BJ (cell line): ENCODE results near the gene TSEN34. TPM values are rescaled to one million over a fixed set of nuclear protein-coding genes. Genes with fewer than 3 reads are reported as not detected.
"Not testable (repeated sequence)": the region's sequence is repeated elsewhere in the genome, so short reads cannot be mapped to it uniquely, and the experiment has no call there.

Experiments
- CTCF ChIA-PET: fragments of 350-600 bp; formaldehyde crosslinking; extraction: SDS; loops from one replicate; lab custom pipeline; 2021; ENCODE audit warnings: antibody characterized with exemption, inconsistent platforms; lab: Yijun Ruan, JAX
- POLR2A ChIA-PET: fragments of 300-600 bp; sonication (Branson Sonifier 250); formaldehyde crosslinking; extraction: SDS; loops from one replicate; lab custom pipeline; 2021; ENCODE audit warnings: antibody characterized with exemption; lab: Charles Lee
- DNase-seq: peaks from one replicate; pipeline ENCODE4 v3.0.0-alpha.2; 2011; ENCODE audit warnings: low read depth
- H3K27me3 ChIP-seq: 2 replicates; pipeline ENCODE4 v1.6.0; 2011; ENCODE audit warnings: low read length; ENCODE audit not compliant: control insufficient read depth, insufficient read depth
- H3K36me3 ChIP-seq: 2 replicates; pipeline ENCODE4 v1.5.1; 2011; ENCODE audit warnings: low read length; ENCODE audit not compliant: control insufficient read depth, insufficient read depth
- H3K4me3 ChIP-seq: 2 replicates; pipeline ENCODE4 v1.5.1; 2011; ENCODE audit warnings: low read depth, mild to moderate bottlenecking, control low read depth, low read length
- CTCF ChIP-seq: IDR thresholded peaks from 2 replicates; pipeline ENCODE4 v1.5.1; 2011; ENCODE audit warnings: low read depth, mild to moderate bottlenecking, control low read depth, inconsistent platforms, low read length, moderate library complexity; ENCODE audit not compliant: insufficient read depth
- polyA plus RNA-seq: library from polyadenylated mRNA; depleted of rRNA; stranded (reverse); fragments of >200 nt; gene quantifications from 2 replicates; pipeline ENCODE4 v1.2.3, GENCODE V29; 2011

The TSEN34 gene
- polyA plus RNA-seq, 1 experiment, result 53.9 TPM

- ChIA-PET POLR2A (no interaction called here), CTCF (interaction anchor here (0.9 kb wide), 1 partner anchor 11 kb away, joined by 5 read pairs; no protein-coding TSS in a partner anchor)
- Histone ChIP-seq H3K36me3 (peaks cover 9% of the 10 kb centered on the region), H3K4me3 (no peak overlapping the region), H3K27me3 (no peaks in the 10 kb centered on the region)
- DNase-seq, result no peak
- no peak for TF ChIP-seq CTCF
Measured at GRCh38 chr19:54216869-54217268, 25.8 kb downstream of the TSEN34 start.

- POLR2A ChIA-PET, H3K4me3 ChIP-seq, DNase-seq, H3K27me3 ChIP-seq, H3K36me3 ChIP-seq: not testable (repeated sequence)
- CTCF ChIA-PET, result interaction anchor here (1.4 kb wide), 1 partner anchor 49 kb away, joined by 3 read pairs; no protein-coding TSS in a partner anchor
Measured at GRCh38 chr19:54217517-54218247, 26.6 kb downstream of the TSEN34 start.

GRCh38 chr19:54218259-54218658 is 27.2 kb downstream of the TSEN34 start:
- Histone ChIP-seq H3K27me3 (0 out of 2 replicates have a peak, but pooled peaks cover 2% of the 10 kb centered on the region), H3K36me3 (peaks cover 9% of the 10 kb centered on the region), H3K4me3 (no peak overlapping the region)
- ChIA-PET POLR2A (no interaction called here), CTCF (interaction anchor here (1.4 kb wide), 1 partner anchor 50 kb away, joined by 3 read pairs; no protein-coding TSS in a partner anchor)
- no peak for DNase-seq
- no peak for TF ChIP-seq CTCF

GRCh38 chr19:54218960-54219661 is 28.0 kb downstream of the TSEN34 start:
- H3K4me3 ChIP-seq, result no peak overlapping the region
- ChIA-PET CTCF (interaction anchor here (1.4 kb wide), 1 partner anchor 51 kb away, joined by 3 read pairs; no protein-coding TSS in a partner anchor), POLR2A (no interaction called here)
- TF ChIP-seq CTCF, result no peak
- 0 out of 2 replicates have a peak, but pooled peaks cover 2% of the 10 kb centered on the region for H3K27me3 ChIP-seq
- no peak for DNase-seq
- peaks cover 9% of the 10 kb centered on the region for H3K36me3 ChIP-seq

GRCh38 chr19:54219702-54220101 is 28.6 kb downstream of the TSEN34 start:
- POLR2A ChIA-PET, H3K27me3 ChIP-seq, DNase-seq, CTCF ChIA-PET, H3K36me3 ChIP-seq, H3K4me3 ChIP-seq: not testable (repeated sequence)

GRCh38 chr19:54221947-54222346 is 30.8 kb downstream of the TSEN34 start:
- H3K4me3 ChIP-seq, H3K36me3 ChIP-seq, H3K27me3 ChIP-seq, DNase-seq, POLR2A ChIA-PET: not testable (repeated sequence)
- CTCF ChIA-PET, result interaction anchor here (1.0 to 1.2 kb wide), 2 partner anchors 10 to 53 kb away, joined by 3 to 4 read pairs; no protein-coding TSS in a partner anchor

- DNase-seq, H3K36me3 ChIP-seq, POLR2A ChIA-PET, H3K4me3 ChIP-seq, H3K27me3 ChIP-seq: not testable (repeated sequence)
- CTCF ChIA-PET, result interaction anchor here (1.2 kb wide), 1 partner anchor 54 kb away, joined by 3 read pairs; no protein-coding TSS in a partner anchor
Measured at GRCh38 chr19:54222474-54223276, 31.6 kb downstream of the TSEN34 start, which contains the start of gene LILRB3. TSS of gene LILRB3 (minus strand) at chr19:54223007. CDS start at chr19:54222976, 31 bp downstream.

GRCh38 chr19:54223277-54223936 is 32.3 kb downstream of the TSEN34 start:
- H3K4me3 ChIP-seq, H3K36me3 ChIP-seq, DNase-seq, H3K27me3 ChIP-seq, POLR2A ChIA-PET: not testable (repeated sequence)
- CTCF ChIA-PET, result interaction anchor here (1.1 kb wide), 1 partner anchor 54 kb away, joined by 3 read pairs; no protein-coding TSS in a partner anchor
